Erythroblast (primary cell): ENCODE data around the gene PKP4.

ENCODE experiments used
- GATA1 ChIP-seq: IDR thresholded peaks from 2 replicates; pipeline ENCODE4 v1.6.1; 2011; ENCODE audit warnings: low read depth, mild to moderate bottlenecking, control low read depth, low read length, moderate library complexity
- POLR2A ChIP-seq: IDR thresholded peaks from 2 replicates; pipeline ENCODE4 v1.6.1; 2011; ENCODE audit warnings: mild to moderate bottlenecking, low read length

DNA sequence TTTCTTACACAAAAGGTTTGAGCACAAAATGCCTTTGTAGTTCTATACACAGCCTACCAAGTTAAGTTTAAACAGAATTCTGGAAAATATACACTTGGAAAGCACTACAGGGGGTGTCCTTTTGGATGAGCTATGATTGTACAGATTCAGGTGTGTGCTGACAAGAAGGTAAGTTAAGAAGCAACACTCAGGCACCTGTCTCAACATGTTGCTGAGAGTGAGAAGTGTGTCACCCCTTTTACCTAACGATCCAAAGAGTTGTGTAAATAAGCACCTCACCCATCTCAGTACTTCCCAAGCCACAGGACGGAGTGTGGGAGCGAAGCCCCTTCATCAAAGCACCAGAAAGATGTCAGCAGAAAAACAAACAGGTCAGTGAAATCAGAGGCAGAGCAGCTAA, 228.9 kb downstream of the PKP4 start:
- no peak for TF ChIP-seq POLR2A
- no peak for TF ChIP-seq GATA1
